IMR-90 (cell line): Measurements from ENCODE around the gene DDX41.

Experiments used
- CEBPB ChIP-seq: IDR thresholded peaks from 2 replicates; pipeline ENCODE4 v1.6.1; 2012; ENCODE audit warnings: low read depth, low read length, improper control_type of control experiment
- CHD1 ChIP-seq: IDR thresholded peaks from 2 replicates; pipeline ENCODE4 v1.6.1; 2012; ENCODE audit warnings: low read depth, low read length, improper control_type of control experiment
- FOS ChIP-seq: fragments of 150-350 bp; IDR thresholded peaks from 2 replicates; pipeline ENCODE4 v1.6.1; 2016; ENCODE audit warnings: low read depth, low read length
- MXI1 ChIP-seq: IDR thresholded peaks from 2 replicates; pipeline ENCODE4 v1.6.1; 2012; ENCODE audit warnings: low read depth, mild to moderate bottlenecking, low read length, moderate library complexity, borderline replicate concordance
- POLR2A ChIP-seq: IDR thresholded peaks from 2 replicates; pipeline ENCODE4 v1.6.1; 2012; ENCODE audit warnings: mild to moderate bottlenecking, low read depth, low read length
- RAD21 ChIP-seq: IDR thresholded peaks from 2 replicates; pipeline ENCODE4 v1.6.1; 2012; ENCODE audit warnings: low read length, improper control_type of control experiment
- SMC3 ChIP-seq: fragments of 150-350 bp; IDR thresholded peaks from 2 replicates; pipeline ENCODE4 v1.6.1; 2016; ENCODE audit warnings: low read depth, mild to moderate bottlenecking, antibody characterized with exemption, low read length, moderate library complexity
- TF ChIP-seq, protein P1 (sequence below): conservative IDR thresholded peaks from 2 replicates; pipeline ENCODE4 v1.5.1; 2012; ENCODE audit warnings: mild to moderate bottlenecking, low read depth, low read length, improper control_type of control experiment
- TF ChIP-seq, protein P2 (sequence below): fragments of 150-350 bp; IDR thresholded peaks from 2 replicates; pipeline ENCODE4 v1.6.1; 2017; ENCODE audit warnings: mild to moderate bottlenecking, antibody characterized with exemption, low read length, low read depth
- TF ChIP-seq, protein P3 (sequence below): fragments of 150-350 bp; IDR thresholded peaks from 2 replicates; pipeline ENCODE4 v1.6.1; 2016; ENCODE audit warnings: low read depth, mild to moderate bottlenecking, low read length, moderate library complexity, borderline replicate concordance

GRCh38 chr5:177501874-177502678 is 14.7 kb downstream of the DDX41 start:
- TF ChIP-seq, protein P1, sequence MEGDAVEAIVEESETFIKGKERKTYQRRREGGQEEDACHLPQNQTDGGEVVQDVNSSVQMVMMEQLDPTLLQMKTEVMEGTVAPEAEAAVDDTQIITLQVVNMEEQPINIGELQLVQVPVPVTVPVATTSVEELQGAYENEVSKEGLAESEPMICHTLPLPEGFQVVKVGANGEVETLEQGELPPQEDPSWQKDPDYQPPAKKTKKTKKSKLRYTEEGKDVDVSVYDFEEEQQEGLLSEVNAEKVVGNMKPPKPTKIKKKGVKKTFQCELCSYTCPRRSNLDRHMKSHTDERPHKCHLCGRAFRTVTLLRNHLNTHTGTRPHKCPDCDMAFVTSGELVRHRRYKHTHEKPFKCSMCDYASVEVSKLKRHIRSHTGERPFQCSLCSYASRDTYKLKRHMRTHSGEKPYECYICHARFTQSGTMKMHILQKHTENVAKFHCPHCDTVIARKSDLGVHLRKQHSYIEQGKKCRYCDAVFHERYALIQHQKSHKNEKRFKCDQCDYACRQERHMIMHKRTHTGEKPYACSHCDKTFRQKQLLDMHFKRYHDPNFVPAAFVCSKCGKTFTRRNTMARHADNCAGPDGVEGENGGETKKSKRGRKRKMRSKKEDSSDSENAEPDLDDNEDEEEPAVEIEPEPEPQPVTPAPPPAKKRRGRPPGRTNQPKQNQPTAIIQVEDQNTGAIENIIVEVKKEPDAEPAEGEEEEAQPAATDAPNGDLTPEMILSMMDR = no peak
- TF ChIP-seq POLR2A = no peak
- TF ChIP-seq, protein P2, sequence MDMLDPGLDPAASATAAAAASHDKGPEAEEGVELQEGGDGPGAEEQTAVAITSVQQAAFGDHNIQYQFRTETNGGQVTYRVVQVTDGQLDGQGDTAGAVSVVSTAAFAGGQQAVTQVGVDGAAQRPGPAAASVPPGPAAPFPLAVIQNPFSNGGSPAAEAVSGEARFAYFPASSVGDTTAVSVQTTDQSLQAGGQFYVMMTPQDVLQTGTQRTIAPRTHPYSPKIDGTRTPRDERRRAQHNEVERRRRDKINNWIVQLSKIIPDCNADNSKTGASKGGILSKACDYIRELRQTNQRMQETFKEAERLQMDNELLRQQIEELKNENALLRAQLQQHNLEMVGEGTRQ = no peak
- no peak for TF ChIP-seq RAD21
- no peak for TF ChIP-seq CEBPB
- no peak for TF ChIP-seq SMC3
- no peak for TF ChIP-seq MXI1
- TF ChIP-seq FOS = no peak
- TF ChIP-seq, protein P3, sequence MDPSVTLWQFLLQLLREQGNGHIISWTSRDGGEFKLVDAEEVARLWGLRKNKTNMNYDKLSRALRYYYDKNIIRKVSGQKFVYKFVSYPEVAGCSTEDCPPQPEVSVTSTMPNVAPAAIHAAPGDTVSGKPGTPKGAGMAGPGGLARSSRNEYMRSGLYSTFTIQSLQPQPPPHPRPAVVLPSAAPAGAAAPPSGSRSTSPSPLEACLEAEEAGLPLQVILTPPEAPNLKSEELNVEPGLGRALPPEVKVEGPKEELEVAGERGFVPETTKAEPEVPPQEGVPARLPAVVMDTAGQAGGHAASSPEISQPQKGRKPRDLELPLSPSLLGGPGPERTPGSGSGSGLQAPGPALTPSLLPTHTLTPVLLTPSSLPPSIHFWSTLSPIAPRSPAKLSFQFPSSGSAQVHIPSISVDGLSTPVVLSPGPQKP = no peak
- TF ChIP-seq CHD1 = no peak
